NCI-H1436 (cell line): ENCODE data around the gene CRK.
"Not testable (repeated sequence)": the region's sequence is repeated elsewhere in the genome, so short reads cannot be mapped to it uniquely, and the experiment has no call there.

Source experiments
- DNase-seq: peaks from one replicate; lab custom pipeline; 2025; lab: John Stamatoyannopoulos, UW

The CRK gene

GRCh38 chr17:1467898-1468492 is 12.0 kb upstream of the CRK start:
- no peak for DNase-seq

- DNase-seq, result no peak
These were observed 11.2 kb upstream of the CRK start for GRCh38 chr17:1467258-1467657.

GRCh38 chr17:1464186-1464585 is 8.2 kb upstream of the CRK start:
- no peak for DNase-seq

- DNase-seq, result peak; percentile 11
These were observed 6.4 kb upstream of the CRK start for GRCh38 chr17:1462164-1463112.

- DNase-seq, result no peak
These were observed 5.3 kb upstream of the CRK start for GRCh38 chr17:1461198-1461944.

- DNase-seq, result no peak
These were observed 4.2 kb upstream of the CRK start for GRCh38 chr17:1460233-1460632.

- DNase-seq, result peak; percentile 34
These were observed 688 bp downstream of the CRK start for GRCh38 chr17:1455291-1455796.

GRCh38 chr17:1454541-1454940 is 1.5 kb downstream of the CRK start:
- DNase-seq, result no peak

- not testable (repeated sequence) for DNase-seq
These were observed 2.3 kb downstream of the CRK start for GRCh38 chr17:1453694-1454093.

- DNase-seq, result no peak
These were observed 3.2 kb downstream of the CRK start for GRCh38 chr17:1452836-1453235.

GRCh38 chr17:1450261-1450660 is 5.8 kb downstream of the CRK start:
- DNase-seq, result not testable (repeated sequence)

- no peak for DNase-seq
These were observed 6.5 kb downstream of the CRK start for GRCh38 chr17:1449412-1449967.

- no peak for DNase-seq
These were observed 9.0 kb downstream of the CRK start for GRCh38 chr17:1447052-1447451.

- no peak for DNase-seq
These were observed 9.8 kb downstream of the CRK start for GRCh38 chr17:1446201-1446600.

- not testable (repeated sequence) for DNase-seq
These were observed 10.3 kb downstream of the CRK start for GRCh38 chr17:1445695-1446094.

GRCh38 chr17:1442721-1443120 is 13.3 kb downstream of the CRK start:
- DNase-seq, result not testable (repeated sequence)

- no peak for DNase-seq
These were observed 13.8 kb downstream of the CRK start for GRCh38 chr17:1442187-1442586.

- DNase-seq, result no peak
These were observed 15.1 kb downstream of the CRK start for GRCh38 chr17:1440921-1441320.

- no peak for DNase-seq
These were observed 17.4 kb downstream of the CRK start for GRCh38 chr17:1438593-1439083.

GRCh38 chr17:1435326-1435725 is 20.7 kb downstream of the CRK start:
- DNase-seq, result no peak

- DNase-seq, result no peak
These were observed 21.9 kb downstream of the CRK start for GRCh38 chr17:1434150-1434549.

GRCh38 chr17:1431631-1432104 is 24.4 kb downstream of the CRK start:
- DNase-seq, result no peak
